K562 (cell line): Measurements from ENCODE around the gene DUS3L. TPM values are rescaled to one million over a fixed set of nuclear protein-coding genes. Genes with fewer than 3 reads are reported as not detected.

ENCODE experiments used
- C11orf30 ChIP-seq: fragments of 450-650 bp; IDR thresholded peaks from 2 replicates; pipeline ENCODE4 v1.6.1; 2016; ENCODE audit warnings: low read depth, mild to moderate bottlenecking
- CHD1 ChIP-seq: fragments of 200-600 bp; sonication (generic); IDR thresholded peaks from one replicate; pipeline ENCODE4 v1.6.1; 2012; ENCODE audit warnings: mild to moderate bottlenecking, moderate library complexity, low read length, inconsistent platforms
- CHD7 ChIP-seq: fragments of 200-600 bp; sonication (generic); IDR thresholded peaks from one replicate; pipeline ENCODE4 v1.6.1; 2012; ENCODE audit warnings: mild to moderate bottlenecking, low read depth, low read length, inconsistent platforms
- FOXA3 ChIP-seq, 2 experiments: fragments of 450-650 bp in 1 of 2; sonication (generic) in 1 of 2; formaldehyde crosslinking; IDR thresholded peaks in 1 of 2; conservative IDR thresholded peaks in 1 of 2; 2 replicates each; pipeline versions ENCODE4 v1.4.0 to v1.8.0; 2020 to 2022; ENCODE audit warnings: mild to moderate bottlenecking in 2 of 2, missing genetic modification reagents in 1 of 2
- MYBL2 ChIP-seq, 2 experiments: fragments of 450-650 bp in 1 of 2; sonication (generic) in 1 of 2; formaldehyde crosslinking in 1 of 2; IDR thresholded peaks; 2 replicates each; pipeline versions ENCODE4 v1.6.1 to v1.8.1; 2017 to 2022; ENCODE audit warnings: borderline replicate concordance in 1 of 2, inconsistent platforms in 1 of 2, low read depth in 1 of 2, mild to moderate bottlenecking in 1 of 2, missing genetic modification reagents in 1 of 2, moderate library complexity in 1 of 2
- SRSF1 ChIP-seq: fragments of 200-400 bp; formaldehyde crosslinking; IDR thresholded peaks from 2 replicates; pipeline ENCODE4 v1.6.1; 2017; ENCODE audit warnings: mild to moderate bottlenecking, low read depth, low read length, moderate library complexity
- USF1 ChIP-seq: sonication (generic); formaldehyde crosslinking; IDR thresholded peaks from 2 replicates; pipeline ENCODE4 v1.9.0; 2022; ENCODE audit warnings: mild to moderate bottlenecking, missing genetic modification reagents
- ZBTB12 ChIP-seq: fragments of 250-450 bp; sonication (Bioruptor Pico); IDR thresholded peaks from 2 replicates; pipeline ENCODE4 v1.4.0; 2020
- ZNF551 ChIP-seq: fragments of 250-450 bp; sonication (Bioruptor Pico); IDR thresholded peaks from 2 replicates; pipeline ENCODE4 v1.5.0; 2021; ENCODE audit warnings: mild to moderate bottlenecking, moderate library complexity
- ZNF75A ChIP-seq: fragments of 450-650 bp; formaldehyde crosslinking; IDR thresholded peaks from 2 replicates; pipeline ENCODE4 v1.4.0; 2020; ENCODE audit warnings: mild to moderate bottlenecking
- polyA plus RNA-seq, 8 experiments: library from polyadenylated mRNA; depleted of rRNA in 4 of 8; stranded (reverse) in 5 of 8; unstranded in 3 of 8; fragments of >200 nt; fragmentation: Nextera tagmentation in 2 of 8; fragmentation: Illumina TruSeq in 1 of 8; extraction: Ambion mirVana in 2 of 8; extraction: Trizol in 1 of 8; gene quantifications; 2 replicates each; pipeline versions ENCODE4 v1.2.1 to v1.2.3, GENCODE V29; 2011 to 2014; ENCODE audit warnings: inconsistent platforms in 1 of 8, missing spikeins in 1 of 8
- total RNA-seq, 7 experiments: library from RNA; depleted of rRNA in 6 of 7; stranded (reverse); fragments of >200 nt in 6 of 7; fragmentation: Illumina TruSeq in 2 of 7; extraction: Trizol in 2 of 7; gene quantifications; 2 replicates each; pipeline versions ENCODE4 v1.2.1 to v1.2.3, GENCODE V29; 2011 to 2021; ENCODE audit warnings: low replicate concordance in 1 of 7

Gene DUS3L
- total and polyA plus RNA-seq, 9 of the 15 experiments (the other 6 are each of a cell fraction or from before 2014, with no cell fraction given), result 1.7 to 102 (median 77.5) TPM

GRCh38 chr19:5790559-5791520, at the start of gene DUS3L (continued):
- TF ChIP-seq CHD7 (no peak), USF1 (peak; percentile 98), ZNF551 (CRISPR knock-in tag) (no peak), ZBTB12 (CRISPR knock-in tag) (peak; percentile 88), CHD1 (peak; percentile 76), ZNF75A (CRISPR knock-in tag) (no peak; the same call in 1 of the 2 replicates), C11orf30 (peak; percentile 88), SRSF1 (no peak), FOXA3 (CRISPR knock-in tag; conservative IDR thresholded peaks at IDR 0.05 in 1 of 2, IDR thresholded peaks at IDR 0.05 in 1 of 2) (no peak), MYBL2 (IDR thresholded peaks at IDR 0.05; ENCODE audit: low read depth) (peak; percentile 94), MYBL2 (CRISPR knock-in tag; IDR thresholded peaks at IDR 0.05; ENCODE audit: borderline replicate concordance) (no peak)
